Endothelial cell (in vitro differentiated cells): ENCODE results near the gene PROKR1. TPM values are rescaled to one million over a fixed set of nuclear protein-coding genes. Genes with fewer than 3 reads are reported as not detected.

Source experiments
- DNase-seq: peaks from one replicate; pipeline ENCODE4 v3.0.0; 2021; ENCODE audit warnings: low spot score
- H3K27ac Mint-ChIP-seq: one replicate; pipeline ENCODE4 v1.8.0; 2021; ENCODE audit warnings: mixed read lengths, inconsistent platforms; ENCODE audit not compliant: unreplicated experiment
- H3K27me3 Mint-ChIP-seq: one replicate; pipeline ENCODE4 v1.8.0; 2021; ENCODE audit warnings: mild to moderate bottlenecking, moderate library complexity, mixed read lengths, inconsistent platforms; ENCODE audit not compliant: unreplicated experiment
- H3K36me3 Mint-ChIP-seq: one replicate; pipeline ENCODE4 v1.8.0; 2021; ENCODE audit warnings: mild to moderate bottlenecking, low read depth, mixed read lengths, inconsistent platforms; ENCODE audit not compliant: unreplicated experiment
- H3K4me1 Mint-ChIP-seq: one replicate; pipeline ENCODE4 v1.8.0; 2021; ENCODE audit warnings: mild to moderate bottlenecking, mixed read lengths, inconsistent platforms; ENCODE audit not compliant: unreplicated experiment
- H3K4me3 Mint-ChIP-seq: one replicate; pipeline ENCODE4 v1.8.0; 2021; ENCODE audit warnings: mild to moderate bottlenecking, mixed read lengths, inconsistent platforms; ENCODE audit not compliant: unreplicated experiment
- H3K9me3 Mint-ChIP-seq: one replicate; pipeline ENCODE4 v1.8.0; 2021; ENCODE audit warnings: mixed read lengths, inconsistent platforms; ENCODE audit not compliant: unreplicated experiment
- total RNA-seq: library from RNA; stranded (reverse); fragmentation: NEBNext Ultra II Directional; extraction: Animal tissue kit (Norgen Biotek cat#: 25700); gene quantifications from one replicate; pipeline ENCODE4 v1.2.1, GENCODE V29; 2021; ENCODE audit not compliant: unreplicated experiment
- TF ChIP-seq, protein P1 (sequence below): fragments of 200-600 bp; sonication (generic); IDR thresholded peaks from one replicate; pipeline ENCODE4 v1.5.0; 2021; ENCODE audit warnings: antibody characterized with exemption; ENCODE audit not compliant: unreplicated experiment

The PROKR1 gene
- total RNA-seq, 1 donor from 2014 or later = 0.38 TPM

DNA sequence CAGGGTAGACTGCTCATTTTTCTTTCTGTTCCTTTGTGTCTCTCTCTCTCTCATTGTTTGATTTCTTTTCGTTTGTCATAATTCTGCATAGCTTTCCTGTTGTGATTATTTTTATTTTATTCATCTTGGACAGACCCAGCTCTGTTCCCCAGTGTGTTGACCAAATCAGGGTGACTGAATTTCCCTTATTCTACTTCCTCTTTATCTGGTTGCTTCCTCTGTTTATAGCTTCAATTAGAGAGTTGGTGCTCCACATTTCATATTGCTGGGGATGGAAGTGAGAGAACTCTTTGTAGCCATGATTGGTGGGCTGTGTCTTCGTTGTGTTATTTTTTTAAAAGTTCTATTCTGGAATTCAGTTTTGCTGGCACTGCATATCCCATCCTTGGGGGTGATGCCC, 19.1 kb downstream of the PROKR1 start:
- TF ChIP-seq, protein P1, sequence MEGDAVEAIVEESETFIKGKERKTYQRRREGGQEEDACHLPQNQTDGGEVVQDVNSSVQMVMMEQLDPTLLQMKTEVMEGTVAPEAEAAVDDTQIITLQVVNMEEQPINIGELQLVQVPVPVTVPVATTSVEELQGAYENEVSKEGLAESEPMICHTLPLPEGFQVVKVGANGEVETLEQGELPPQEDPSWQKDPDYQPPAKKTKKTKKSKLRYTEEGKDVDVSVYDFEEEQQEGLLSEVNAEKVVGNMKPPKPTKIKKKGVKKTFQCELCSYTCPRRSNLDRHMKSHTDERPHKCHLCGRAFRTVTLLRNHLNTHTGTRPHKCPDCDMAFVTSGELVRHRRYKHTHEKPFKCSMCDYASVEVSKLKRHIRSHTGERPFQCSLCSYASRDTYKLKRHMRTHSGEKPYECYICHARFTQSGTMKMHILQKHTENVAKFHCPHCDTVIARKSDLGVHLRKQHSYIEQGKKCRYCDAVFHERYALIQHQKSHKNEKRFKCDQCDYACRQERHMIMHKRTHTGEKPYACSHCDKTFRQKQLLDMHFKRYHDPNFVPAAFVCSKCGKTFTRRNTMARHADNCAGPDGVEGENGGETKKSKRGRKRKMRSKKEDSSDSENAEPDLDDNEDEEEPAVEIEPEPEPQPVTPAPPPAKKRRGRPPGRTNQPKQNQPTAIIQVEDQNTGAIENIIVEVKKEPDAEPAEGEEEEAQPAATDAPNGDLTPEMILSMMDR = no peak
- Mint-ChIP-seq H3K4me3 (no peak overlapping the region), H3K27me3 (no peaks in the 10 kb centered on the region), H3K4me1 (peaks cover 16% of the 10 kb centered on the region), H3K27ac (no peak overlapping the region), H3K36me3 (no peaks in the 10 kb centered on the region), H3K9me3 (no peaks in the 10 kb centered on the region)
- no peak for DNase-seq

DNA sequence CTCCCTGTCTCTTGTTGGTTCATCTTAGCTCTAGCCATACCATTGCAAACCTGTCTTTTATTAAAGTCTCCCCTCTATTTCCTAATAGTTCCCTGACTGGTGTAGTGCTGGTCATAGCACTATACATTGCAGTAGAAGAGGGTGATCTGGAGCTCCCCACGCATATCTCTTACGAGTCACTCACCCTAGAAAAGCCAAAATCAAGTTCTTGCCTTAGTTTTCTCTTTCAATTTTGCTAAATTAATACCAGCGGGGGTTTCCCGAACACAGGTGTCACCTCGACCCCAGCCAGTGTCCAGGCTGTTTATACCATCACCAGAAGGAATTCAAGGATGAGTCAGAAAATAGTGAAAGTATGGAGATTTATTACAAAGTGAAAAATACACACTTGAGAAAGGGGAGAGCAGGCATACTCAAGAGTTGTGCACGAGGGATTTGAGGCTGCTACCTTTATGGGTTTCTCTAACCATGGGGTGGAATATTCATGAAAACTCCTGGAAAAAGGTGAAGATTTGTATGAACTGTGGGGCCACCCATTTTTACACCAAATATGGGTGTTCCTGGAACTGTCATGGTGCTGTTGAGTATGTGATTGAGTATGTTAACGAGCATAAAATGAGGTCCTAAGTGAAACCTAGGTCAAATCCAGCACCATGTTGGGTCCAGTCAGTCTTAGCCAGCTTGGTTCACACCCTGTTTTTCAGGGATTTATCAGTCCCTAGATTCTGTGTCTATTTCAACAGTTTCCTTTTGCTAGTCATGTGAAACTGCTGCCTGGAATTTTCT, 20.2 kb downstream of the PROKR1 start:
- no peak for DNase-seq
- H3K4me3 Mint-ChIP-seq = no peak overlapping the region
- H3K9me3 Mint-ChIP-seq = no peaks in the 10 kb centered on the region
- no peaks in the 10 kb centered on the region for H3K36me3 Mint-ChIP-seq
- no peaks in the 10 kb centered on the region for H3K27me3 Mint-ChIP-seq
- peaks cover 16% of the 10 kb centered on the region for H3K4me1 Mint-ChIP-seq
- TF ChIP-seq, protein P1 = no peak
- no peak overlapping the region for H3K27ac Mint-ChIP-seq

DNA sequence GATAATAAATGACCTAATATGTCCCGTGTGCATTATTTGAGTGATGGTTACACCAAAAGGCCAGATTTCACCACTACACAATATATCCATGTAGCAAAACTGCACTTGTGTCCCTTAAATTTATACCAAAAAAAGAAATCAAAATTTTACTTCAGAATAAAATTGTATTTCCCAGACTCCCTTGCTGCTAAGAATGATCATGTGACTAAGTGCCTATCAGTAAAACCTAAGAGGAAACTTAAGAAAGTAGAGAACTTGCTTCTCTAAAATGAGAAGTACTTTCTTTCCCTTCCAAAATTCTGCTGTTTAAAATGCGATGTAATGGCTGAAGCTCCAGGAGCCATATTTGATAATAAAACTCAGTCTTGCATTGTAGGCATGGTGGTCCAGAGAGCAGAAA, 24.0 kb downstream of the PROKR1 start:
- H3K9me3 Mint-ChIP-seq = no peaks in the 10 kb centered on the region
- H3K4me3 Mint-ChIP-seq = no peak overlapping the region
- H3K36me3 Mint-ChIP-seq = no peaks in the 10 kb centered on the region
- peaks cover 3% of the 10 kb centered on the region for H3K4me1 Mint-ChIP-seq
- TF ChIP-seq, protein P1 = no peak
- no peaks in the 10 kb centered on the region for H3K27me3 Mint-ChIP-seq
- no peak for DNase-seq
- H3K27ac Mint-ChIP-seq = no peak overlapping the region

DNA sequence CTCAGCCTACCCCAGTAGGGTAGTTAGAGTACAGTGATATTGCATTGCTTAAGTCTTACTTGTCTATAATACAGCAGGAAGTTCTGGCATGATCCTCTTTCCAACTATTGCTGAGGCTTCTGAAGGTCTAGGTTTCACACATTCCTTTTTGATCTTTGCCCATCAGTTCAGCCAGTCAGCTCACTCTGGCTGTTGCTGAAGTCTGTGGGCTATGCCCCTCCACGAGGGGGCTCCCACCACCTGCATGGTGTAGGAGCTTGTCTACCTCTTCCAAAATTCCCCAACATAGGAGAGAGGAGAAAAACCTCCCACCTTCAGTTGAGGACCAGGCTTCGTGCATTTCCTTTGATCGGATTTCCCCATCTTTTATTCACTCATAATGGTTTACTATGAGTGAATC, 26.3 kb downstream of the PROKR1 start:
- TF ChIP-seq, protein P1 = no peak
- Mint-ChIP-seq H3K27me3 (no peaks in the 10 kb centered on the region), H3K36me3 (no peaks in the 10 kb centered on the region), H3K9me3 (no peaks in the 10 kb centered on the region), H3K4me1 (no peaks in the 10 kb centered on the region), H3K27ac (no peak overlapping the region), H3K4me3 (no peak overlapping the region)
- no peak for DNase-seq

DNA sequence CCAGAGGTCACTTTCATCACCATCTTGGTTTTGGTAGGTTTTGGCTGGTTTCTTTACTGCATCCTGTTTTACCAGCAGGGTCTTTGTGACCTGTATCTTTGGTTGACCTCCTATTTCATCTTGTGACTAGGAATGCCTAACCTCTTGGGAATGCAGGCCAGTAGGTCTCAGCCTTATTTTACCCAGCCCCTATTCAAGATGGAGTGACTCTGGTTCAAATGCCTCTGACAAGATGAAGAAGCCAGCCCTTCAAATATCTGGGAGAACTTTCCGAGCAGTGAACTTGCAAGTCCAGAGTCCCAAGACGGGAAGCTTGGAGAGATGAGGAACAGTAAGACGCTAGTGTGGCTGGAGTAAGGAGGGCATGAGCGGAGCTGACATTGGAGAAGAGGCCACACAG, 28.6 kb downstream of the PROKR1 start:
- no peaks in the 10 kb centered on the region for H3K4me1 Mint-ChIP-seq
- H3K4me3 Mint-ChIP-seq = no peak overlapping the region
- TF ChIP-seq, protein P1 = no peak
- H3K27ac Mint-ChIP-seq = no peak overlapping the region
- H3K36me3 Mint-ChIP-seq = no peaks in the 10 kb centered on the region
- H3K9me3 Mint-ChIP-seq = no peaks in the 10 kb centered on the region
- no peaks in the 10 kb centered on the region for H3K27me3 Mint-ChIP-seq
- DNase-seq = no peak
